K562 (cell line): ENCODE measurements around the gene VTN. TPM values are rescaled to one million over a fixed set of nuclear protein-coding genes. Genes with fewer than 3 reads are reported as not detected.

Experiments
- ARID3A ChIP-seq: IDR thresholded peaks from 2 replicates; pipeline ENCODE4 v1.6.1; 2012; ENCODE audit warnings: low read depth, low read length, improper control_type of control experiment, borderline replicate concordance
- ARID4B ChIP-seq: sonication (generic); formaldehyde crosslinking; IDR thresholded peaks from 2 replicates; pipeline ENCODE4 v1.8.0; 2022; ENCODE audit warnings: mild to moderate bottlenecking, missing genetic modification reagents
- CBX5 ChIP-seq: IDR thresholded peaks from 2 replicates; pipeline ENCODE4 v1.6.1; 2014; ENCODE audit warnings: low read depth, borderline replicate concordance
- CHAMP1 ChIP-seq: fragments of 450-650 bp; IDR thresholded peaks from 2 replicates; pipeline ENCODE4 v1.6.1; 2016; ENCODE audit warnings: mild to moderate bottlenecking
- COPS2 ChIP-seq: fragments of 450-650 bp; conservative IDR thresholded peaks from 2 replicates; pipeline ENCODE4 v1.6.1; 2016; ENCODE audit warnings: mild to moderate bottlenecking, moderate library complexity
- CXXC5 ChIP-seq: fragments of 250-450 bp; sonication (Bioruptor Pico); IDR thresholded peaks from 2 replicates; pipeline ENCODE4 v1.8.0; 2022; ENCODE audit warnings: inconsistent platforms, mild to moderate bottlenecking, moderate library complexity
- FOXK2 ChIP-seq, 2 experiments: fragments of 450-650 bp; IDR thresholded peaks in 1 of 2; conservative IDR thresholded peaks in 1 of 2; 2 replicates each; pipeline ENCODE4 v1.6.1; 2016; ENCODE audit warnings: low read depth in 2 of 2, mild to moderate bottlenecking in 1 of 2
- FUS ChIP-seq: fragments of 200-400 bp; formaldehyde crosslinking; optimal IDR thresholded peaks from 2 replicates; pipeline ENCODE3; 2017; ENCODE audit warnings: low read depth, low read length
- GATAD2B ChIP-seq: fragments of 450-650 bp; IDR thresholded peaks from 2 replicates; pipeline ENCODE4 v1.6.1; 2017; ENCODE audit warnings: mild to moderate bottlenecking, borderline replicate concordance
- HDAC2 ChIP-seq: fragments of 450-650 bp; IDR thresholded peaks from 2 replicates; pipeline ENCODE4 v1.6.1; 2016; ENCODE audit warnings: mild to moderate bottlenecking
- KAT8 ChIP-seq: fragments of 450-650 bp; IDR thresholded peaks from 2 replicates; pipeline ENCODE4 v1.6.1; 2016; ENCODE audit warnings: low read depth, mild to moderate bottlenecking
- MYNN ChIP-seq, 2 experiments: sonication (generic); formaldehyde crosslinking in 1 of 2; IDR thresholded peaks; 2 replicates each; pipeline versions ENCODE4 v1.5.0 to v1.6.1; 2016 to 2020; ENCODE audit warnings: antibody characterized with exemption in 1 of 2, missing genetic modification reagents in 1 of 2
- PKNOX1 ChIP-seq: fragments of 450-650 bp; IDR thresholded peaks from 2 replicates; pipeline ENCODE4 v1.6.1; 2016
- RBM34 ChIP-seq: fragments of 200-400 bp; formaldehyde crosslinking; IDR thresholded peaks from 2 replicates; pipeline ENCODE4 v1.6.1; 2018; ENCODE audit warnings: low read length, borderline replicate concordance; ENCODE audit not compliant: insufficient read depth
- SIN3B ChIP-seq: fragments of 450-650 bp; IDR thresholded peaks from 2 replicates; pipeline ENCODE4 v1.6.1; 2017; ENCODE audit warnings: low read depth, mild to moderate bottlenecking, moderate library complexity
- SNIP1 ChIP-seq: fragments of 450-650 bp; IDR thresholded peaks from 2 replicates; pipeline ENCODE4 v1.7.1; 2017; ENCODE audit warnings: low read depth, mild to moderate bottlenecking
- TAF7 ChIP-seq: fragments of 450-650 bp; IDR thresholded peaks from 2 replicates; pipeline ENCODE4 v1.6.1; 2016; ENCODE audit warnings: missing genetic modification characterization, missing compliant biosample characterization
- polyA plus RNA-seq, 8 experiments: library from polyadenylated mRNA; depleted of rRNA in 4 of 8; stranded (reverse) in 5 of 8; unstranded in 3 of 8; fragments of >200 nt; fragmentation: Nextera tagmentation in 2 of 8; fragmentation: Illumina TruSeq in 1 of 8; extraction: Ambion mirVana in 2 of 8; extraction: Trizol in 1 of 8; gene quantifications; 2 replicates each; pipeline versions ENCODE4 v1.2.1 to v1.2.3, GENCODE V29; 2011 to 2014; ENCODE audit warnings: inconsistent platforms in 1 of 8, missing spikeins in 1 of 8
- total RNA-seq, 7 experiments: library from RNA; depleted of rRNA in 6 of 7; stranded (reverse); fragments of >200 nt in 6 of 7; fragmentation: Illumina TruSeq in 2 of 7; extraction: Trizol in 2 of 7; gene quantifications; 2 replicates each; pipeline versions ENCODE4 v1.2.1 to v1.2.3, GENCODE V29; 2011 to 2021; ENCODE audit warnings: low replicate concordance in 1 of 7

VTN gene
- total and polyA plus RNA-seq, 9 of the 15 experiments (the other 6 are each of a cell fraction or from before 2014, with no cell fraction given), result 0.13 to 1.0 (median 0.29) TPM; not detected in 1

DNA sequence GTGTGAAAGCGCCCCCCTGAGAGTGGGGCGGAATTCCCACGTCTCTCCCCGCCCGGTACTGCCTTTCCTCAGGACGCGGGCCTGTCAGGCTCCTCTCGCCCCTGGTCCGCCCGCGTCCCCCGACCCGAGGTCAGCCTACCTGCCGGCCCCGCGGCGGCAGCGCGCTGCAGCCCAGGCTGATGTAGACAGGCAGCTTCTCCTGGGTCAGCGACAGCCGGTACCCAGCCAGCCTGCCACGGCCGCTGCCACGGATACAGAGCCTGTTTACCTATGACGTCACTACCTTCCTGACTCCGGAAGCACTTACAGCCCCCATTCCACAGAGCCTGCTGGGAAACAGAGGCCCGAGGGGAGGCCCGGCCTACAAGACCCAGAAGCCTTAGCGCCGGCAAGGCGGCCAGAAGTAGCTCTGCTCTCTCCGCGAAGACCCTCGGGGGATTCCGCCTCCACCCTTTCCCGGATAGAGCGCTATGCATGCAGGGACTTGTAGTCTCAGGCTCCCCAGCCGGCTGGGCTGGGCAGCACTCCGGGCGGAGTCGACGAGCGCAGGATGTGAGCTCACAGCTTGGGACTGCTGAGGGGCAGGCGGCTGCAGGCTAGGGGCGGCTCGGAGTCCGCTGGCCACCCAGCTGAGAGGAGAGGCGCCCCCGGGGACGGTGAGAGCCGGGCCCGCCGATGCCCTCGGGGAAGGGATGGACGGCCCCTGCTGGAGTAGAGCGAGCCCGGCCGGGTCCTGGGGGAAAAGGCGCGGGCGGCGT is 34.7 kb downstream of the VTN start, which contains the start of the genes IFT20 and TNFAIP1 (continued):
- TF ChIP-seq SNIP1 (no peak), COPS2 (no peak), ARID3A (no peak), RBM34 (no peak), SIN3B (peak; percentile 76), CXXC5 (peak; percentile 74), HDAC2 (no peak), ARID4B (CRISPR knock-in tag) (peak; percentile 83), PKNOX1 (peak; percentile 19; the same call in 1 of the 2 replicates), CBX5 (no peak), TAF7 (no peak), GATAD2B (no peak), FUS (no peak), CHAMP1 (no peak), KAT8 (no peak), MYNN (IDR thresholded peaks at IDR 0.05) (no peak), MYNN (CRISPR knock-in tag; IDR thresholded peaks at IDR 0.05) (no peak), FOXK2 (conservative IDR thresholded peaks at IDR 0.05 in 1 of 2, IDR thresholded peaks at IDR 0.05 in 1 of 2; ENCODE audit: low read depth in 2 of 2) (peak; percentile 99 to 100)
